ENCODE results near the gene ANO7.

The ANO7 gene

GRCh38 chr2:241258505-241259280 lies 70.2 kb downstream of the ANO7 start:
- no peak for TF ChIP-seq TAF1 (IDR thresholded peaks at IDR 0.05; ENCODE audit: borderline replicate concordance, insufficient read depth, low read length)
- no peak for TF ChIP-seq POLR2AphosphoS5 (IDR thresholded peaks at IDR 0.05; ENCODE audit: low read depth, low read length)
- no peak for TF ChIP-seq FOXP2 (optimal IDR thresholded peaks at IDR 0.05; ENCODE audit: borderline replicate concordance, extremely low read depth, extremely low read length, insufficient read depth)
- TF ChIP-seq REST (IDR thresholded peaks at IDR 0.05; ENCODE audit: insufficient read depth in 1 of 2, low read depth in 2 of 2, low read length in 2 of 2) = no peak
- no peak for TF ChIP-seq SIN3A (IDR thresholded peaks at IDR 0.05; ENCODE audit: borderline replicate concordance, insufficient read depth, low read length)

GRCh38 chr2:241260911-241261310 lies 72.4 kb downstream of the ANO7 start:
- TF ChIP-seq FOXP2 (optimal IDR thresholded peaks at IDR 0.05; ENCODE audit: borderline replicate concordance, extremely low read depth, extremely low read length, insufficient read depth) (no peak), POLR2AphosphoS5 (IDR thresholded peaks at IDR 0.05; ENCODE audit: low read depth, low read length) (no peak), TAF1 (IDR thresholded peaks at IDR 0.05; ENCODE audit: borderline replicate concordance, insufficient read depth, low read length) (no peak), REST (IDR thresholded peaks at IDR 0.05; ENCODE audit: insufficient read depth in 1 of 2, low read depth in 2 of 2, low read length in 2 of 2) (no peak), SIN3A (IDR thresholded peaks at IDR 0.05; ENCODE audit: borderline replicate concordance, insufficient read depth, low read length) (no peak)

GRCh38 chr2:241261628-241262027 lies 73.2 kb downstream of the ANO7 start:
- TF ChIP-seq SIN3A (IDR thresholded peaks at IDR 0.05; ENCODE audit: borderline replicate concordance, insufficient read depth, low read length) = no peak
- no peak for TF ChIP-seq POLR2AphosphoS5 (IDR thresholded peaks at IDR 0.05; ENCODE audit: low read depth, low read length)
- TF ChIP-seq REST (IDR thresholded peaks at IDR 0.05; ENCODE audit: insufficient read depth in 1 of 2, low read depth in 2 of 2, low read length in 2 of 2) = no peak
- TF ChIP-seq FOXP2 (optimal IDR thresholded peaks at IDR 0.05; ENCODE audit: borderline replicate concordance, extremely low read depth, extremely low read length, insufficient read depth) = no peak
- TF ChIP-seq TAF1 (IDR thresholded peaks at IDR 0.05; ENCODE audit: borderline replicate concordance, insufficient read depth, low read length) = no peak

GRCh38 chr2:241263061-241263460 lies 74.6 kb downstream of the ANO7 start:
- TF ChIP-seq SIN3A (IDR thresholded peaks at IDR 0.05; ENCODE audit: borderline replicate concordance, insufficient read depth, low read length) (no peak), FOXP2 (optimal IDR thresholded peaks at IDR 0.05; ENCODE audit: borderline replicate concordance, extremely low read depth, extremely low read length, insufficient read depth) (no peak), TAF1 (IDR thresholded peaks at IDR 0.05; ENCODE audit: borderline replicate concordance, insufficient read depth, low read length) (no peak), REST (IDR thresholded peaks at IDR 0.05; ENCODE audit: insufficient read depth in 1 of 2, low read depth in 2 of 2, low read length in 2 of 2) (no peak), POLR2AphosphoS5 (IDR thresholded peaks at IDR 0.05; ENCODE audit: low read depth, low read length) (no peak)
